Keratinocyte (primary cell): Measurements from ENCODE around the gene CACNA1C.

Experiments
- CTCF ChIP-seq, 3 experiments: IDR thresholded peaks in 1 of 3; conservative IDR thresholded peaks in 1 of 3; optimal IDR thresholded peaks in 1 of 3; 2 replicates in 2 of 3; 3 replicates in 1 of 3; pipeline versions ENCODE3 to v1.5.1; 2011; ENCODE audit warnings: low read length in 3 of 3, mild to moderate bottlenecking in 3 of 3, moderate library complexity in 2 of 3, control low read depth in 1 of 3, inconsistent platforms in 1 of 3; ENCODE audit not compliant: insufficient read depth in 2 of 3; ENCODE audit errors: extremely low read depth in 1 of 3
- EZH2 ChIP-seq: IDR thresholded peaks from one replicate; pipeline ENCODE4 v1.6.1; 2012; ENCODE audit warnings: inconsistent platforms, mild to moderate bottlenecking, low read length, moderate library complexity

- TF ChIP-seq EZH2 (no peak), CTCF (optimal IDR thresholded peaks at IDR 0.05 in 1 of 3, IDR thresholded peaks at IDR 0.05 in 1 of 3, conservative IDR thresholded peaks at IDR 0.05 in 1 of 3; ENCODE audit: extremely low read depth in 1 of 3, insufficient read depth in 2 of 3, low read length in 3 of 3) (no peak)
Measured at GRCh38 chr12:2493086-2493485, 440.3 kb downstream of the CACNA1C start.
